ENCODE measurements around the gene PDS5A.
"Not testable (repeated sequence)": the region's sequence is repeated elsewhere in the genome, so short reads cannot be mapped to it uniquely, and the experiment has no call there.

The PDS5A gene

DNA sequence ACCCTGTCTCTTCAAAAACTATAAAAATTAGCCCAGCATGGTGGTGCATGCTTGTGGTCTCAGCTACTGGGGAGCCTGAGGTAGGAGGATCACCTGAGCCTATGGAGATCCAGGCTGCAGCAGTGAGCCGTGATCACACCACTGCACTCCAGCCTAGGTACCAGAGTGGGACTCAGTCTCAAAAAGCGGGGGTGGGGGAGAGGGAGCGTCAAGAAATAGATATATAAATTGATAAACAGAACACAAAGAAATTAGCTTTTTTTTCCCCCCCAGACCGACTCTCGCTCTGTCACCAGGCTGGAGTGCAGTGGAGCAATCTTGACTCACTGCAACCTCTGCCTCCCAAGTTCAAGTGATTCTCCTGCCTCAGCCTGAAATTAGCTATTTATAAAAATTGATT, 14.1 kb downstream of the PDS5A start:
- no peak for DNase-seq

DNA sequence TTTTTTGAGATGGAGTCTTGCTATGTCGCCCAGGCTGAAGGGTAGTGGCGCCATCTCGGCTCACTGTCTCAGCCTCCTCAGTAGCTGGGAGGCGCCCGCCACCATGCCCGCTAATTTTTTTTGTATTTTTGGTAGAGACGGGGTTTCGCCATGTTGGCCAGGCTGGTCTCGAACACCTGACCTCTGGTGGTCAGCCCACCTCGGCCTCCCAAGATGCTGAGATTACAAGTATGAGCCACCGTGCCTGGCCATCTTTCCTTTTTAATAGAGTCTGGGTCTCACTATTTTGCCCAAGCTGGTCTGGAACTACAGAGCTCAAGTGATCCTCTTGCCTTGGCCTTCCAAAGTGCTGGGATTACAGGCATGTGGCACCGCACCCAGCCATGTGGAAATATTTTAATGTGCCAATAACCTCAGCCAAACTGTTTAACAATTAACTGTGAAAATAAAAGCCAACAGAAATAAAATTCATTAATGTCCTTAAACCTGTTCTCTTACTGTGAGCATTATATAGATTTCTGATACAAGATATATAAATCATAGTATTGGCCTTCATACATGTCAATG, 16.3 kb downstream of the PDS5A start:
- DNase-seq = no peak

- DNase-seq = no peak
These were observed 26.7 kb downstream of the PDS5A start for GRCh38 chr4:39950861-39951481.

DNA sequence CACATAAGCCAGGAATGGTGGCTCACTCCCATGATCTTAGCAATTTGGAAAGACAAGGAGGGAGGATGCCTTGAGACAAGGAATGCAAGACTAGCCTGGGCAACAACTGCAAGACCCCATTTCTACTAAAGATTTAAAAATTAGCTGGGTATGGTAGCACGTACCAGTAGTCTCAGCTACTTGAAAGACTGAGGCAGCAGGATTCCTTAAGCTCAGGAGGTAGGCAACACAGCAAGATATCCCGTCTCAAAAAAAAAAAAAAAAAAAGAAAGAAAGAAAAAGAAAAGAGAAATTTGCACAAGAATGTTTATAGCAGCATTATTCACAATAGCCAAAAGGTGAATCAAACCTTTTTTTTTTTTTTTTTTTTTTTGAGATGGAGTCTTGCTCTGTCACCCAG, 29.7 kb downstream of the PDS5A start:
- no peak for DNase-seq

GRCh38 chr4:39947417-39947816, 30.3 kb downstream of the PDS5A start:
- DNase-seq = no peak

DNA sequence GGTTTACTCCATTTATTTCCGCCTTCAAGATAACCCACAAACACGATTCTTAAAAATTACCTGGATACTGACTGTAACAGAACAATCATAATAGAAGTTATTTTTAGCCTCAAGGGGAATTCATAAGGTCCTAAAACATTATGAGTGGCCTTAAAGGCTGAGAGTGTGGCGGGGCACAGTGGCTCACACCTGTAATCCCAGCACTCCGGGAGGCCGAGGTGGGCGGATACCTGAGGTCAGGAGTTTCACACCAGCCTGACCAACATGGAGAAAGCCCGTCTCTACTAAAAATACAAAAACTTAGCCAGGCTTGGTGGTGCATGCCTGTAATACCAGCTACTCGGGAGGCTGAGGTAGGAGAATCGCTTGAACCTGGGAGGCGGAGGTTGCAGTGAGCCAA, 33.5 kb downstream of the PDS5A start:
- DNase-seq = not testable (repeated sequence)

DNA sequence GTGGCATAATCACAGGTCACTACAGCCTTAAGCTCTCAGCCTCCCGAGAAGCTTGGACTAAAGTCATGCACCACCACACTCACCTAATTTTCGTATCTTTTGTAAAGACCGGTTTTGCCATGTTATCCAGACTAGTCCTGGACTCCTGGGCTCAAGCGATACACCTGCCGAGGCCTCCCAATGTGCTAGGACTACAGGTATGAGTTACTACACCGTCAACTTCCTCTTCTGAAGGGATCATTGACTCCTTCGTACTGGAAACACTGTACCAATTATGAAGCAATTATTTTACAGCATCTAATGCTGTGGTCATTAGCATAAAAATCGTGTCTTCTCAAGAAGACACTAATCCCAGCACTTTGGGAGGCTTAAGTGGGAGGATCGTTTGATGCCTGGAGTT, 35.2 kb downstream of the PDS5A start:
- DNase-seq = no peak

- no peak for DNase-seq
These were observed 36.0 kb downstream of the PDS5A start for GRCh38 chr4:39941682-39942217.

- DNase-seq = no peak
These were observed 39.9 kb downstream of the PDS5A start for GRCh38 chr4:39937683-39938268.

DNA sequence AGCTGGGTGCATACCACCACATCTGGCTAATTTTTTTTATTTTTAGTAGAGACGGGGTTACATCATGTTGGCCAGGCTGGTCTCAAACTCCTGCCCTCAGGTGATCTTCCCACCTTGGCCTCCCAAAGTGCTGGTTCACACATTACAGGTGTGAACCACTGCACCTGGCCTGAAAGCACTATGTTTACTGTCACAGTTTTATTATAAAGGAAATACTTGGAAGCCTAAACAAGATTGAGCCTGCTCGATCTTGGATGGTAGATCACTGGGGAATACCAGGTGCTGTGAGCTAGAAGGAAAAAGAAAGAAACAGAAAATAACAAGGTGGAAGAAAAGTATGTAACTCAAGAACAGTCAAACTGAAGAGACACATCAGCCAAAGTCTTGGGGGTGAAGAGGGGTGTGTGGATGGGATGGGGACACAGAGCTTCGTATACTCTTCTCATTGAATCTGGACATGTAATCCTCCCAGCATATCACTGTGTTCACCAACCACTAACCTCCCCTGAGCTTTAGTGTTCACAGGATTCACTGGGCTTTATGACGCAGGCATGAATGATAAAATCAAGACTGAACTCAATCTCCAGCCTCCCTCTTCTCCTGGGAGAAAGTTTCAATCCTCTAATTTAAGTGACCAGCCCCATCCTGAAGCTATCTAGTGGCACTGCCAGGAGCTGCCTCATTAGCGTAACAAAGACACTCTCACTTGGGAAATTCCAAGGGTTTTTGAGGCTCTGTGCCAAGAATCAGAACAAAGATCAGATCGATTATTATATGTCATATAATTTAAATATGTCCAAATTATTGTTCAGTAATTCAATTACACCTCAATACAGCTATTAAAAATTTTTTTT, 40.9 kb downstream of the PDS5A start:
- no peak for DNase-seq

- DNase-seq = no peak
These were observed 43.8 kb downstream of the PDS5A start for GRCh38 chr4:39933671-39934590.

DNA sequence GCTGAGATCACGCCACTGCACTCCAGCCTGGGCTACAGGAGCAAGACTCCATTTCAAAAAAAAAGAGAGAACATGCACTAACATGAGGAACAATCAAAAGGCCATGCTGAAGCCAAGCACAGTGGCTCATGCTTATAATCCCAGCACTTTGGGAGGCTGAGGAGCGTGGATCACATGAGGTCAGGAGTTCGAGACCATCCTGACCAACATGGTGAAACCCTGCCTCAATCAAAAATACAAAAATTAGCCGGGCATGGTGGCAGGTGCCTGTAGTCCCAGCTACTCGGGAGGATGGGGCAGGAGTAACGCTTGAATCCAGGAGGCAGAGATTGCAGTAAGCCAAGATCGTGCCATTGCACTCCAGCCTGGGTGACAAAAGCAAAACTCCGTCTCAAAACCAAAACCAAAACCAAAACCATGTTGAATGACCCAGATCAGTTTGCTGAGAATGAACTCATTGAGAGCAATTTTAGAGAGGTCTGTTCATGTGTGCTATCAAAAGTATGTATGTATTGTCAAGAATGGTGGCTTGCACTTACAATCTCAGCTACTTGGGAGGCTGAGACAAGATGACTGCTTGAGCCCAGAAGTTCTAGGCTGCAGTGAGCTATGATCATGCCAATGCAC, 44.8 kb downstream of the PDS5A start:
- DNase-seq = no peak

GRCh38 chr4:39931441-39931901, 46.2 kb downstream of the PDS5A start:
- no peak for DNase-seq

DNA sequence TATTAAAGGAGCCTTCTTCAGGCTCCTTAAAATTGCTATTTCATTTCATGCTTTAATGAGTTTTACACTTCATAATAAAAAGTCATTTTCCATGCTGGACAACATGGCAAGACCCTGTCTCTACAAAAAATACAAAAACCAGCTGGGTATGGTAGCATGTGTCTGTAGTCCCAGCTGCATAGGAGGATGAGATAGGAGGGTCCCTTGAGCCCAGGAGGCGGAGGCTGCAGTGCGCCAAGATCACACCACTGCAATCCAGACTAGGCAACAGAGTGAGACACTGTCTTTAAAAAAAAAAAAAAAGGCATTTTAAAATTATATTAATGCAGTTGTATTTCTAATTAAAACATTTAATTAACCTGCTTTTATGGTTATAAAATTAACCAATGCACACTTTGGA, 49.2 kb downstream of the PDS5A start:
- no peak for DNase-seq

DNA sequence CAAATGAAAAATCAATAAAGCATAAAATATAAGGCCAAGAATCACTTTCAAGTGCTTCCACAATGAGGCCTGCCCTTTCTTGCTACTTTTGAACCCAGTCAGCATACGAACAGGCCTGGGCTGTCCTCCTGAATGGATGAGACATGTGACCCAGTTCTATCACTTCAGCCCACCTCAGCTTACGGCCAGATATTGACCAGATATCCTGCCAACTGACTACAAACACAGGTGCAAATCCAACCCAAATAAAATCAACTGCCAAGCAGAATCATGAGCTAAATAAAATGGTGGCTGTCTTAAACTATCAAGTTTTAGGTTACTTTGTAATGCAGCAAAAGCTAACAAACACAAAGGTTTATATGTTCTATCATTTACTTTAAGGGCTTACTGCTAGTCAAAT, 53.7 kb downstream of the PDS5A start:
- DNase-seq = no peak

GRCh38 chr4:39922399-39922798, 55.3 kb downstream of the PDS5A start:
- DNase-seq = no peak

DNA sequence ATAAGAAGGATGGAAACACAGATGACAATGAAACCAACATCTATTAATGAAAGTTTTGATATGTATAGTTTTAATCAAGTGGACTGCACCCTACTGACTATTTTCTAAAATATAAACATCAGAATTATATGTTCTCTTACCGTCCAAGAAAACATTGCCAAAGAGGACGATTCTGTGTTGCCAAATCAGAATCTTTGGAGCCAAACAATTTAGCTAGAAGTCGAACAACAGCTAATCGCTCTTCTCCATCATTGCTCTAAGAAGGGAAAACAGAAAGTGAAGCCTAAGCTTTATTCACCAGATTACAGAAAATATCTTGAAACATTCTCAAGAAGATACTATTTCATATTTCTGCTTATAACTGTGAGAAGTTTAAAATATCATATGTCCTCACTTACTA, 64.2 kb downstream of the PDS5A start:
- DNase-seq = no peak

DNA sequence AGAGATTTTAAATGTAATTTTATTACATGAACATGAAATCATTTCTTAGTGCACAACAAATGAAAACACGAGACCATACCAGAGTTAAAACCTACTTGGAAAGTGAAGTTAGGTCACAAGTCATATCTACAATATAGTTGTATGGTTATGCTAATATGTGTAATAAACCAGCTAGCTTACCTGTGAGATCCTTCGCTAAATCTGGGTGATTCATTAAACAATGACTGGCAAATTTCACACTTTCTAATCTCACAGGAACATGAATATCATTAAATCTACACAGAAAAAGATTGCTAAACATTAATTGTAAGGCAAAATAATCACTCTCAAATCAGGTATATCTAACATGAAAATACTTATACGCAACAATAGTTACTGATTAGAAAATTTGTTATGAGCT, 67.6 kb downstream of the PDS5A start:
- DNase-seq = no peak

- no peak for DNase-seq
These were observed 69.4 kb downstream of the PDS5A start for GRCh38 chr4:39908284-39908683.

DNA sequence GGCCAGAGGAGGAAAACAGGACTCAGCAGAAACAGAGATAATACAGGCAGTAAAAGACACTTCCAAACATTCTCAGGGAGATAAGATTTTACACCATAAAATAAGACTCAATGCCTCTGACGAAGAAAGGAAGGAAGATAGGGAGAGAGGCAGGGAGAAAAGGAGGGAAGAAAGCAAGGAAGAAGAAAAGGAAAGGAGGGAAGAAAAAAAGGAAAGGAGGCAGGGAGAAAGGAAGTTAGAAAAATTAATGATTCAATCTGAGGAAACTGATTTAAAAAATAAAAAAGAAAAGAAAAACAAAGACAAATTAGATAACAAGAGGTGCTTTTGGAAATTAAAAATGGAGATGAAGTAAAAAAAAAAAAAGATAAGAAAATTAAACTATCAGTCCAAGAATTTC, 72.1 kb downstream of the PDS5A start:
- DNase-seq = no peak

DNA sequence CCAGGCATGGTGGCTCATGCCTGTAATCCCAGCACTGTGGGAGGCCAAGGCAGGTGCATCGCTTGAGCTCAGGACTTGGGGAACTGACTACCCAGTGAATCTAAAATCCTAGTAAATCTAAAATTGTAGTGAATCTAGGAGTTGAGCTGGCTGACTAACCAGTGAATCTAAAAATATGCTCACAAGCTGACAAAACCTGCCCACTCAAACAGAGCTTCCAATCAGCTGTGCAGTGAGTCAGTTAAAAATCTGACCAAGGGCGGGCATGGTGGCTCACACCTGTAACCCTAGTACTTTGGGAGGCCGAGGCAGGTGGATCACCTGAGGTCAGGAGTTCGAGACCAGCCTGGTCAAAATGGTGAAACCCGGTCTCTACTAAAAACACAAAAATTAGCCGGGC, 72.7 kb downstream of the PDS5A start:
- not testable (repeated sequence) for DNase-seq

- DNase-seq = no peak
These were observed 76.7 kb downstream of the PDS5A start for GRCh38 chr4:39900966-39901365.
